Mesothelial cell of epicardium (in vitro differentiated cells): ENCODE results near the gene PDE4D. TPM values are rescaled to one million over a fixed set of nuclear protein-coding genes. Genes with fewer than 3 reads are reported as not detected.
A peak's percentile ranks its signal among the peaks of the same experiment; 100 is the strongest.

ENCODE experiments used
- DNase-seq, 2 experiments: peaks; one replicate each; pipeline ENCODE4 v3.0.0; 2021; ENCODE audit warnings: low spot score in 2 of 2; ENCODE audit not compliant: unreplicated experiment in 2 of 2
- H3K27ac Mint-ChIP-seq: 2 replicates; pipeline ENCODE4 v1.8.0; 2021; ENCODE audit warnings: mixed read lengths
- H3K27me3 Mint-ChIP-seq: 2 replicates; pipeline ENCODE4 v1.8.0; 2021; ENCODE audit warnings: low read depth, mixed read lengths
- H3K36me3 Mint-ChIP-seq: 2 replicates; pipeline ENCODE4 v1.8.0; 2021; ENCODE audit warnings: mixed read lengths
- H3K4me1 Mint-ChIP-seq: 2 replicates; pipeline ENCODE4 v1.8.0; 2021; ENCODE audit warnings: mixed read lengths
- H3K4me3 Mint-ChIP-seq: 2 replicates; pipeline ENCODE4 v1.8.0; 2021; ENCODE audit warnings: mild to moderate bottlenecking, moderate library complexity, mixed read lengths
- H3K9me3 Mint-ChIP-seq: 2 replicates; pipeline ENCODE4 v1.8.0; 2021; ENCODE audit warnings: mixed read lengths
- total RNA-seq: library from RNA; stranded (reverse); gene quantifications from 3 replicates; pipeline ENCODE4 v1.2.1, GENCODE V29; 2021
- TF ChIP-seq, protein P1 (sequence below): fragments of 200-600 bp; sonication (generic); IDR thresholded peaks from one replicate; pipeline ENCODE4 v1.5.0; 2021; ENCODE audit warnings: antibody characterized with exemption; ENCODE audit not compliant: unreplicated experiment

The PDE4D gene
- total RNA-seq, 1 donor from 2014 or later: 105 TPM

DNA sequence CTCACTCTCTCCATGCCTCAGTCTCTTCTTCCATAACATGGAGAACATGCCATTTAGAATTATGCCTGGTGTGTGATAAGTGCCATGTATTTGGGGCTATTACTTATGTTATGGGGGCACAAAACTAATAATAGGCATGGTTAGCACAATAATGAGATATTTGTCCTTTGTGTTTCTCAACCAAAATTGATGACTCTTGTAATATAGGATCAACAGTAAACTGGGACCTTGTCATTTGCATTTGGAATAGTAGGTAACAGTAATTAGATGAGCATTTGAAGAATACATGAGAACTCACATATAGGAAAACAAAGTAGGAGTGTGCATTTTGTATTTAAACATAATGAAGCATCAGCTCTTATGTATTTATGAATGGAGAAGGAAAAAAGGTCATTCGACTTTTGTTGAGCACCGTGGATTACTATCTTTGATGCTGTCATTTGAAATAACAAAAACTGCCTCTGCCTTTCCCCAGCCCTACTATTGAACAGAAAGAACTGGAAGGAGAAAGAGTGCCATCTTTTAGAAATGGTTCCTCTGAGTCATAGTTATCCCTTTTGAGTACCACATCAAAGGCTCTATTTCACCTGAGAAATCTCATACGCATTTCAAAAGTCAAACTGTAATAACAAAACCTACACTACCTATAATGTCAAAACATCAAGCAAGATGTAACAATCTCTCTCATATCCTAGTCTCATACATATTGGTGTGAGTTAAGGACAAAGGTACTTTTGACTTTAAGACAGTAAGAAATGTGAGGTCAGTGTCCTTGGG lies 655.2 kb downstream of the PDE4D start:
- peaks cover 33% of the 10 kb centered on the region for H3K4me1 Mint-ChIP-seq
- DNase-seq: no peak
- no peak overlapping the region for H3K27ac Mint-ChIP-seq
- no peaks in the 10 kb centered on the region for H3K9me3 Mint-ChIP-seq
- H3K4me3 Mint-ChIP-seq: no peak overlapping the region
- H3K36me3 Mint-ChIP-seq: no peaks in the 10 kb centered on the region
- no peaks in the 10 kb centered on the region for H3K27me3 Mint-ChIP-seq
- TF ChIP-seq, protein P1, sequence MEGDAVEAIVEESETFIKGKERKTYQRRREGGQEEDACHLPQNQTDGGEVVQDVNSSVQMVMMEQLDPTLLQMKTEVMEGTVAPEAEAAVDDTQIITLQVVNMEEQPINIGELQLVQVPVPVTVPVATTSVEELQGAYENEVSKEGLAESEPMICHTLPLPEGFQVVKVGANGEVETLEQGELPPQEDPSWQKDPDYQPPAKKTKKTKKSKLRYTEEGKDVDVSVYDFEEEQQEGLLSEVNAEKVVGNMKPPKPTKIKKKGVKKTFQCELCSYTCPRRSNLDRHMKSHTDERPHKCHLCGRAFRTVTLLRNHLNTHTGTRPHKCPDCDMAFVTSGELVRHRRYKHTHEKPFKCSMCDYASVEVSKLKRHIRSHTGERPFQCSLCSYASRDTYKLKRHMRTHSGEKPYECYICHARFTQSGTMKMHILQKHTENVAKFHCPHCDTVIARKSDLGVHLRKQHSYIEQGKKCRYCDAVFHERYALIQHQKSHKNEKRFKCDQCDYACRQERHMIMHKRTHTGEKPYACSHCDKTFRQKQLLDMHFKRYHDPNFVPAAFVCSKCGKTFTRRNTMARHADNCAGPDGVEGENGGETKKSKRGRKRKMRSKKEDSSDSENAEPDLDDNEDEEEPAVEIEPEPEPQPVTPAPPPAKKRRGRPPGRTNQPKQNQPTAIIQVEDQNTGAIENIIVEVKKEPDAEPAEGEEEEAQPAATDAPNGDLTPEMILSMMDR: no peak

DNA sequence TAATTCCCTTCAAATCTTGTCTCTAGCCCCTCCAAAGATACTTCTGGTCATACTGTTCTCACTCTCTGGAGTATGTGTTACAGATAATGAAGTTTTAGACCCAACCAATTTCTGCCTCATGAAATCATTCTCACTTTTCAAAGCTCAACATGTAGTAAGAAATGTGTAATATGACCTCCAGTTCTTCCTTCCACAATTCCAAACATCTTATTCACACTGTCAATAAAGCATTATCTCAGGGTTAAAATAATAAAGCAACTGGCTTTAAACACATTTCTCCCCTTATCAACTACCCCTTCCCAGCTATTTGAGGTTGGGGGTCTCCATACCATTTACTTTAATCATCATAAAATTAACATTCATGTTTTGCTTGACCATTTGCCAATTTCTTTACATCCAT lies 656.5 kb downstream of the PDE4D start:
- Mint-ChIP-seq H3K4me3 (no peak overlapping the region), H3K4me1 (peaks cover 33% of the 10 kb centered on the region), H3K36me3 (no peaks in the 10 kb centered on the region), H3K9me3 (peaks cover 3% of the 10 kb centered on the region), H3K27me3 (no peaks in the 10 kb centered on the region), H3K27ac (no peak overlapping the region)
- no peak for DNase-seq
- TF ChIP-seq, protein P1: no peak

DNA sequence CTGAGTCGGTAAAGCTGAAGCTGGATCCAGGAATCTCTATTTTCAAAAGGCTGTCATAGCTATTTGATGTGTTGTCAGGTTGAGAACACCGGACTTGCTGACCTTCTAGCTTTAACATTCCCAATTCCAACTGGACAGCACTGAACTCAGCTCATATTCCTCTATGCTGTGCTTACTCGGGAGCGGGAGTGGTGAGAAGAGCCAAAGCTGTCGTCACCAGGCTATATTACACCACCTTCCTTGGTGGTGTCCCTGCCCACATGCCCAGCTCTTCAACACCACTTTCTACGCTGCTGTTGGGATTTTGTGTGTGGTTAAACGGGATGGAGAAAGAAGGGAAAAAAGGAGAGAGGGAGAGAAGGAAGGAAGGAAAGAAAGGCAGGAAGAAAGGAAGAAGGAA lies 657.1 kb downstream of the PDE4D start:
- TF ChIP-seq, protein P1: no peak
- DNase-seq: no peak
- no peak overlapping the region for H3K27ac Mint-ChIP-seq
- no peaks in the 10 kb centered on the region for H3K27me3 Mint-ChIP-seq
- peaks cover 3% of the 10 kb centered on the region for H3K9me3 Mint-ChIP-seq
- no peaks in the 10 kb centered on the region for H3K36me3 Mint-ChIP-seq
- no peak overlapping the region for H3K4me3 Mint-ChIP-seq
- H3K4me1 Mint-ChIP-seq: peaks cover 31% of the 10 kb centered on the region

DNA sequence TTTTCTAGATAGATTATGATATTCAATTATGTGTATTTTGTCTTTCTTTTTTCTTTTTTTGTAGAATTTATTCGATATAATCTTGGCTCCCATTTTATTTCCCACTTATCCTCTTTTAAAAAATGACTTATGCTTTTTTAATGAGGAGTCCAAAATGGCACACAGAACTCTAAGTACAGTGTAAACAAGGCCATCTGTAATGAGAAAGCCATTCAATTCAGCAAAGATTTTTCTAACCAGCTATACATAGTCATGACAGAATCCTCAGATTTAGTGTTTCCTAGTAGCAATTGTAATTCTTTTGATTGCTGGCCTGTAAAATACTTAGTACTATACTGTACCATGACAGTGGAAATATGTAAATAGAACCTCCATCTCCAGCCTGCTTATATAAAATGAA lies 659.3 kb downstream of the PDE4D start:
- H3K4me3 Mint-ChIP-seq: no peak overlapping the region
- TF ChIP-seq, protein P1: no peak
- peaks cover 14% of the 10 kb centered on the region for H3K4me1 Mint-ChIP-seq
- peaks cover 3% of the 10 kb centered on the region for H3K9me3 Mint-ChIP-seq
- DNase-seq: no peak
- H3K27ac Mint-ChIP-seq: peak overlapping the region; percentile 35
- H3K27me3 Mint-ChIP-seq: no peaks in the 10 kb centered on the region
- H3K36me3 Mint-ChIP-seq: no peaks in the 10 kb centered on the region

DNA sequence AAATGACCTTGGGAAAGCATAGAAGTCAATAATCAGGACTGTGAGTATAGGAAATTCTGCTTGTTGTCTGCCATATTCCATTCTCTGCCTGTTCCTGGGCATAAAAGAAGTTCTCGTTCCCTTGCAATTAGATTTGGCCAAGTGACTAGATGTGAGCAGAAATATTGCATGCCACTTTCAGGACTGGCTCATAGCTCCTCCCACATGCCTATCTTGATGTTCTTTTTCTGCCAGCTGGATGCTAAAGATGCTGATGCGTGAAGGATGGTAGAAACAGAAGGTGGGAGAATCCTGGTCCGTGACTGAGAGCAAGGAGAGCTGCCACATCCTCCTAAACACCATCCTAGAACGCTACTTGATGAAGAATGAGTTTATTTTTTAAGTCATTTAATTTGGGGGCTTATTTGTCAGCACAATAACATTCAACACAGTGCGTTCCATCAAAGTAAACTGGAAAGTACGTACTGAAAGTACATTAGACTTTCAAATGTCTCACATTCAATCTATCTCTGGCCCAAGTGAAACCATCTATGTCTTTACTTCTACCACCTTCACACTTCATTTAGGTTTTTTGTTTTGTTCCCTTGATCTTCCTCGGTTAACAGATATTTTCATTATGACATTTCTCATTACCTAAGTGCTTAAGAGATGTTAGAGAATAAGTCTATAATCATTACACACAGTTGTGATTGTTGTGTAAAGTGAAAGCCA lies 662.1 kb downstream of the PDE4D start:
- DNase-seq: no peak
- peaks cover 1% of the 10 kb centered on the region for H3K36me3 Mint-ChIP-seq

More for the DNA sequence above, 662.1 kb downstream of the PDE4D start:
- Mint-ChIP-seq H3K27ac (no peak overlapping the region), H3K9me3 (peaks cover 14% of the 10 kb centered on the region), H3K27me3 (no peaks in the 10 kb centered on the region), H3K4me1 (peaks cover 4% of the 10 kb centered on the region), H3K4me3 (no peak overlapping the region)
- TF ChIP-seq, protein P1: no peak
